DMS53 treated with DMSO at 0.1 percent for 48 hours (cell line): ENCODE measurements around the gene ENTR1.
A peak's percentile ranks its signal among the peaks of the same experiment; 100 is the strongest.

Source experiments
- DNase-seq: peaks from one replicate; lab custom pipeline; 2025; ENCODE audit not compliant: unreplicated experiment; lab: John Stamatoyannopoulos, UW

ENTR1 gene

DNA sequence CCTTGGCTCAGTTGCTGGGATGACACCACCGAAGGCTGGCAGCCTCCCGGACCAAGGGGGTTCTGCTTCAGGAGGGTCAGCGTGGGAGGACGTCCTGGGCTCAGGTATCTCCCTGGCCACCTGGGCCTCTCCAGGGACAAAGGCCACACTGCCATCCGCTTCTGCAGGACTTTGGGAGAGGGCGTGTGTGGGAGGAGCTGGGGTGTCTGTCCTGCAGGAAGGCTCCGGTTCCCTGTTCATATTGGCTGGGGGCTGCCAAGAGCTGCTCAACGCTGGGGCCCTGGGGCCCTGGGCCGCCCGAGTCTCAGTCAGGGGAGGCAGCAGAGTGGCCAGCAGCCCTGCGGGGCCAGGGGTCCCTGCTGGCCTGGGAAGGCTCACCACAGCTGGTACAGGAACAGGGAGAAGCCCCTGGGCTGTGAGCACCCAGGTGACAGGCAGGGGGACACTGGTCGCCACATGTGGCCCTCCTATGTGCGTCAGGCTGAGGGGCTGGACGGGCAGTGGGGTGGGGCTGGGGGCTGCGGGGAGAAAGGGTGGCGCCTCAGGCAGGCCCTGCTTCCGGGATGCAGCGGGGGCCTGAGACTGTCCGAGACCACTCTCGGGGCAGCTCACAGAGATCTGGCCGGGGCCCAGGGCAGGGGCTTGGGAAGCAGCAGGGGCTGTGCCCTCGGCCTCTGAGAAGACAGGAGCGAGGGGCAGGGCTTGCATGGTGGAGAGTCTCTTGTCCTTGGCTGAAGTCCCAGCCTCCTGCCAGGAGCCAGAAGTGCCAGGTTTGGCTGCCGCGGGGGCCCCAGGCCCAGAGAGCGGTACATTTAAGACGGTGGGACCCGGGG lies 32.0 kb downstream of the ENTR1 start:
- DNase-seq: no peak

DNA sequence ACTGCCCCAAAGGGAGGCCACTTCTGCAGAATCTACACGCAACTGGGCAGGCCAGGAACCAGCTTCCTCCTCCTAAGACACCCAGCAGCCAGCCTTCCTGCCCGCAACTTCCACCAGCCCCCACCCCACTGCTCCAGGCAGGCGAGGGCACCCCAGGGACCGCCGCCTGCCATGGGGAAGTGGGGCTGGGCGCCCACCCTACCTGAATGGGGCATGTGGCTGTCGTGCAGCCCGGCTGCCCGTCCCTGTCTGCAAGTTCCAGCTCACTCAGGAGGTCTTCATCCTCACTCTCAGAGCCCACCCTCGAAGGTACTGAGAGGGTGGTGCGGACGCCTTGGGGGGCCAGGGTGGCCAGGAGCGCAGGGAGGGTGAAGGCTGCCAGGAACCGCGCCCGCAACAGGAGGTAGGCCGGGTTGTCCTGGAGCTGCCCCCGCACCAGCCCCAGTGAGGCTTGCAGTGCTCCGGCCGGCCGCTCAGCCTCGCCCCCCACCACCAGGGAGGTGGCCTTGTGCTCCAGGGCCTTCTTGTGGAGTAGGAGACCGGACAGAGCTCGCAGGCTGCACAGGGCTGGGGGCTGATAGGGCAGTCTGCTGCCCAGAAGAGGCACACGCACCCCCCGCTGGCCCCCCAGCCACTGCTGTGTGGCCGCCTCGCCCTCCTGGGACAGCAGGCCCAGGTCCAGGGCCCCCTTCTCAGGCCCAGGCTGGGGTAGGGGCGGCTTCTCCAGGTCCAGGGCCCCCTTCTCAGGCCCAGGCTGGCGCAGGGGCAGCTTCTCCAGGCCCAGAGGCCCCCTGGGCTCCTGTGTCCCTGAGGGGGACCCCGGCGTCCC lies 32.9 kb downstream of the ENTR1 start:
- no peak for DNase-seq

DNA sequence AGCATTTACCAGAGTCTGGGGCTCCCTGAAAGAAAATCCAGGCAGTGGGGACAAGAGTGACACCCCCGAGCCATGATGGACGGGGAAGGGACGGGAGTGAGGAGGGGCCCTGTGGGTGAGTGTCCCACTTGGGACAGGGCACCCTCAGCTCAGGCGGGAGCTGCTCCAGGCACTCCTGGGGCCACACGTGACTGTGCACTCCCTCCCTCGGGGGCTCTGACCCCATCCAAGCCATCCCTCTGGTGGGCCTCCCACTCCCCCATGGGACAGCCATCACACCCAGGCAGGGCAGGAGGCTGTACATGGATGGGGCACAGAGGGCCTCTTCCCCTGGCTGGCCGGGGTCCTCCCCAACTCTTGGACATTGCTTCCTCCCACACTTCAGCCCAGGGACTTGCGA lies 34.0 kb downstream of the ENTR1 start:
- no peak for DNase-seq

DNA sequence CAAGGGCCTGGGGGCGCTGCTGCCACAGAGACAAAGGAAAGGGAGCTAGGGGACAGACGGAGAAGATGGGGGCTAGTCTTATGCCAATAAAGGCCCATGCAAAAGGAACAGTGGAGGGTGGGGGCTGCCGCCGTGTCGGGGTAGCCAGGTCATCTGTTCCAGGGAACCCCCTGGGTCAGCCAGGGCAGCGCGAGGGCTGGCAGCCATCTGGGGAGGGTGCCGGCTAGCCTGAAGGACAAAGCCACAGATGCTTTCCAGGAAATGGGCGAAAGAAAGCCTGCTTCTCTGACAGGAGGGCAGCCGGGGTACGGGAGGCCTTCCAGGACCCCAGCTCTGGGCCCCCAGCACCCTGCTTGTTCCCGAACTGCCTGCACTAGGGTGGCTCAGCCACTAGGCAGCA lies 35.3 kb downstream of the ENTR1 start:
- no peak for DNase-seq

DNA sequence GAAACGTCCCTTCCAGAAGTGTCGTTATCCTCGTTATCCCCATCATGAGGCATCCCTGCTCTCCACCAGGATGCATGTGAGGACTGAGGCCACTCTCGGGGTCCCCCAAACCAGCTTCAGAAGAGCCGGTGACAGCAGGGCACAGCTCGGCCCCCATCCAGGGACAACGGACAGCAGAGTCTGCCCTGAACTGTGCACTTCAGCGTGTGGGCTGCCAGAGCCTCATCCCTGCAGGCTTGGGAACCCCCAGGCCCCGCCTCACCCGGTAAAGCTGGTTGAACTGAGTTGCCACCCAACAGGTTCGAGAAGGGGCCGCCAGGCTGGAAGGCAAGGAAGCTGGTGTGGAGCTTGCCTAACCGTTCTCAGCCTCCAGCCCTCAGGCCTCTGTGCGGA lies 36.2 kb downstream of the ENTR1 start:
- DNase-seq: no peak

DNA sequence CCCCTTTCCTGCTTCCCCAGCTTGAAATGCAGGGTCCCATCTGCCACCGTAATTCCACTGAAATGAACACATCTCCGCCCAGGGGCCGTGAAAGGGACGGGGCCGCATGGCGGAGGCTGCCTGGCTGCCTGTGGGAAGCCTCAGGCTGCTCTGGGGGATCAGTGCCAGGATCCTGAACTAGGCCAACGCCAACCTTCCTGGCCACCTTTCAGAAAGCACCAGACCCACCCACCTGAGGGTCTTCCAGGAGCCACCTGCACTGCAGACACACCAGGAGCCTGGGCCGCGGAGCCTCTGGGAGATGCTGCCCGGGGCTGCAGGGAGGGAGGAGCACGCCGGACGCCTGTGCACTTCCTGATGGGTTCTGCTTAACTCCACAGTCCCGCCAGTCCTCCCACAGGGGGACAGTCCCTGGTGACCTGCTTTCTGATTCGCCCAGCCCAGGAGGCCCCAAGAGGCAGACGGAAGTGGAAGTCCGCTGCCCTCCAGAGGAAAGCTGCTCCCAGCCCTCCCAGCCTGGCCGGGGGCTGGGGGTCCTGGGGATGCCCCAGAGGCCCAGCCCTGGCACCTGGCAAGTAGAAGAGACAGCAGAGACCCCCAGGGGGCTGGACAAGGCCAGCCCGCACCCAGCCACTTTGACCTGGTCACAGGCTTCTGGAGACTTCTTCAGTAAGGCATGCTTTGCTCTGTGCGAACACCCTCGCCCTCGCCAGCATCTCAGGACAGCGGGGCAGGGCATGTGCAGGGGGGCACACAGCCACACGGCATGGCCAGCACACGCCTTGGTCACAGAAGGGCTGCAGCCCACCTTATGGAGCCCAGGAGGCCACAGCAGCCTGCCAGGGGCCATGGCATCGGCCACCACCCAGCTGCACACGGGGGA lies 36.9 kb downstream of the ENTR1 start, which contains the start of gene CARD9:
CARD9 (minus strand) TSS at position 370 of the 883 bp plus-strand sequence. CDS start 1,591 bp downstream, outside the sequence.
- DNase-seq: peak; percentile 38

DNA sequence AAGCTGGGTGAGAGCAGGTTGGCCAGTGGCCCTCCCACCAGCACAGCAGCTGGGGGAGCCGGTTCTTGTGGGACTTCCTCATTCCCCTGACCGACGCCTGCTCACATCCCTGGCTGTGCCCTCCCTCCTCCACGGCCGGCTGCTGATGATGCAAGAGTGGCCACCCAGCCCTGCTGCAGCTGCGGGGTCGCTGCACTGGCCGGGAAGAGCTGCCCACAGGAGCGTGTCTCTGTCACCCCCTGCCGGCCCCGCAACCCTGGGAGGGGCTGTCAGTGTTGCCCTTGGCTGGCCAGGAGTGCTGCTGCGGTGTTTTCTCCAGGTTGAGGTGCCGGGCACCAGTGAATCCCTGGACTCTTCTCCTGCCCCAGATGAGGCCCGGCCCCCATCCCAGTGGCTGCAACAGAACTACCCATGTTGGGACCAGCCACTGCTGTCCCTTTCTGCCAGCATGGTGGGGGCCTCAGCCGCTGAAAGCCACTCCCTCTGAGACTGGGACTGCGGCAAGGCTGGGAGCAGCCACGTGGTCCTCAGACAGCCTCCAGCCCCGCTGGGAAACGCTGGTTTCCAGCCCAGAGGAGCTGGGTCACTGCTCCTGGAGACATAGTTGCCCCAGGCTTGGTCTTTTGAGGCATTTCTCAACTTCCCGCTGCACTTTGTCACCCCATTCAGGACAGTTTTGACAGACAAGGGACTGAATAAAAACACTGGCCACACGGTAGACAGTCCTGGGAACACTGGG lies 37.7 kb downstream of the ENTR1 start:
- peak; percentile 58 for DNase-seq

DNA sequence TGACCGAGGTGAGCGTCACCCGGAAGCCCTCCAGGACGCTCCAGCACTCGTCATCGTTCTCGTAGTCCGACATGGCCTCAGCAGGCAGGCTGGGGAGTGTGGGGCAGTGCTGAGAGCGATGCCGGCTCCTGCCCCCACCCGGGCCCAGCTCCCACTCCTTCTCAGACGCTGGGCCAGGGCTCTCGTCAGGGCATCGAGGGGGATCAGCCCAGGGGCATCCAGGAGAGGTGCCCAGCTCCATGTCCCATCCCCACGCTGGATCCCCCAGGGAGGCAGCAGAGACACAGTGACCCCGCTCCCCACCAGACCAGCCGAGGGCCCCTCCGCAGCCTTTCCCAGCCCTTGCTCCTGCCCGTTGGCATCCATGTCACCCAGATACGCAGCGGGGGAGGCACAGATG lies 38.4 kb downstream of the ENTR1 start:
- DNase-seq: no peak

DNA sequence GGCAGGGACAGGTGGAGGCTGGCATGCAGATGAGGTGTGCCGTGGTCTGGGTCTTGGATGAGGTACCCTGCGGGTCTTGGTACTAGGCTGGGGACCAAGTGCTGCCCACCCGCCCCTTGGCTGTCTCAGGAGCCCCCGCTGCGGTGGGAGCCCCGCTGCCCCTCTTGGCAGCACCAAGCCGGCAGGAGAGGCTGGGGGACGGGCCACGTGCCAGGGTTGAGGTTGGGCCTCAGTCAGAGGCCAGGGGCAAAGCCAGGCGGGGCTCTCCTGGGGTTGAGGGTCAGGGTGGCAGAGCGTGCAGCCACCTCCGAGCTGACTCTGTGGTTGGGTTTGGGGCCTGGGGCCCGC lies 38.9 kb downstream of the ENTR1 start:
- no peak for DNase-seq

DNA sequence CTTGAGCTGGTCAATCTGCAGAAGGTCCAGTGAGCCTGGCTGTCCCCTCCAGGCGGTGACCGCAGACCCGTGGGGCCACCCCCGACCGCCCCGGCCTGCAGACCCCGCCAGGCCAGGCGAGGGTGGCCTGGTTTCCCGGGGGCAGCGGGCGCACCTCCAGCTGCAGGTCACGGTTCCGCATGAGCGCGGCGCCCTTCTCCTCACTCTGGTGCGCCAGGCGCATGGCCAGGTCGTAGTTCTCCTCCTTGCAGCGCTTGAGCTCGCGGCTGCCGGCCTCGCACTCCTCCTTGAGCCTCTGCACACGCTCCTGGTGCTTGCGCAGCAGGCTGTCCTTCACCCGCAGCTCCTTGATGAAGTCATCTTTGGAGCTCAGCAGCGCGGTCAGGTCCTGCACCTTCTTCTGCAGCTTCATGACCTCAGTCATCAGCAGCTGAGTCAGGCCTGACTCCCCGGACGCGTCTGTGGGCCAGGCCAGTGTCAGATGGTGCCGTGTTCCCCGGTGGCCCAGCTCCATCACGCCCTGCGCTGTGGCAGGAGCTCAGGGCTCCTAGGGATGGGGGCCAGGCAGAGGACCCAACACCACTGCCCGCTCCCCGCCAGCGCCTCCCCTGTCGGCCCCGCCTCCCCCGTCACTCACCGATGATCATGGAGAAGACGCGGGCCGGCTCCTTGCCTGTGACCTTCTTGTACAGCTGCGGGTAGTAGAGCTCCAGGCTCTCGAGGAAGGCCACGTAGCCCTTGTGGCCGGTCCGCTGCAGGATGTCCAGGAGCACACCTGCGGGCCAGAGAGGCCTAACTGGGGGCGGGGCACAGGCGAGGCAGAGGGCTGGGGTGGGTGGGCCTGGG lies 39.5 kb downstream of the ENTR1 start:
- DNase-seq: no peak

DNA sequence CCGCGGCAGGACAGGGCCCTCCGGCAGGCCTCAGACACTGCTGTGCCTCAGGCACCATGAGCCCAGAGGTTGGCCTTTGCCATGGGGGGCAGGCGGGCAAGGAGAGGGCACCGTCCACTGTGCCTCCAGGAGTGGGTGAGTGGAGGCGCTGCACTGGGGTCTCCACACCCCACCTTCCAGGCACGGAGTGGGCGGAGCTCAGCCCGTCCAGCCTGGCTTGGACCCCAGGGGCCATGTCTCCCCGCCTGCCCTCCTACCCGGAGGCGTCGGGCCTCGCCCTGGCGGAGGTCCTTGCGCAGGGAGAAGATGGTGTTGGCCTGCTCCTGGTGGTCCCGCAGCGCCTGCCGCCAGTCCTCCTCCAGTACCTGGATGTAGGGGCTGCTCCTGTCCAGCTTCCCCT lies 40.4 kb downstream of the ENTR1 start:
- DNase-seq: no peak

DNA sequence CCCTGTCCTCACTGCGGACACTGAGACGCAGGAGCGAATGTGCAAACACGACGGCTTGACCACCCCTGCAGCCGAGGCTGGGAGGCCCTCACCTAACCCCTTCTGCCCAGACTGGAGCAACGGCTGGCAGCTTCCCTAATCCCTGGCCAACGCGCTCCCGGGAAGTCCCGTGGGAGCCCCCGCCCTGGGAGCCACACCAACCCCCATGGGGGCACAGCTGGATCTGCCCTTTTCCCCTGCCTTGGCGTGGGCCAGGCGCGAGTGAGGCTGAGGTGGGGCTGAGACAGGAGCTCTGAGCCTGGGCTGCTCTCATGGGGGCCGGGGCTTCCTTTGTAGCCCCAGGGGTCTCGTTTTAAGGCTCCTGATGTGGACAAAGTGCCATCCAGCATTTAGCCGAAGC lies 42.2 kb downstream of the ENTR1 start:
- no peak for DNase-seq

DNA sequence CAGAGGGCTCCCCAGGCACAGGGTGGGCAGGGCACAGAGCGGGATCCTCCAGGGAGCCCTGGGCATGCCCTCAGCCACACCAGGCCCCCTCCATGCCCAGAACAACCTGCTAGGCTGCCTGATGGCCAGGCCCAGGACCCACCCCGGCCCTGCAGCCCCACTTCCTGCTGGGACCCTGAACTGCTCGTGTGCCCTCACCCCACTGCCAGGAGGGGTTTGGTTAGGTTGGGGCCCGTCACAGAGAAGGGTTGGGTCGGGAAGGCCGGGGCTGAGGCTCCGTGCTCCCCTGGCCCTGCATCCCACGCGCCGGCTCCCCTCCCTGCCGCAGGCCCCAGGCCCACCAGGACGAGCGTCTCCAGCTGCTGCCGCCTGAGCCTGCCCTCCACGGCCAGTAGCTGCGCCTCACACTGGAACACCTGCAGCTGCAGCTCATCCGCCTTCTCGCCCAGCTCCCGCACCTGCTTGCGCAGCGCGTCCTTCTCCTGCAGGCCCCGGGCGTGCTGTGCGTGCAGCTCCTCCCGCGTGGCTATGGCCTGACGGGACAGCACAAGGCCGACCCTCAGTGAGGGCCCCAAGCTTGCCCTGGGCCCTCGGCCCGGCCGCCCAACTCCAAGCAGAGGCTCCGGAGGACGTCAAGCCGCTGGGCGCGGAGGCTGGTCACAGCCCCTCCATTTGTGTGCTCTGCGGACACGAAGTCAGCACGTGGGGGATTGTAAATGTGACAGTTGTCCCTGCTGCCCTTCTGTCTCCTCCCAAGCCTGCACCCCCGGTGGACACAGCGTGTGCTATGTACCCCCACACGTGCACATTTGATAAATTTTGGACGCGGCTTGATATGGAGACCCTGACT lies 42.9 kb downstream of the ENTR1 start:
- no peak for DNase-seq

DNA sequence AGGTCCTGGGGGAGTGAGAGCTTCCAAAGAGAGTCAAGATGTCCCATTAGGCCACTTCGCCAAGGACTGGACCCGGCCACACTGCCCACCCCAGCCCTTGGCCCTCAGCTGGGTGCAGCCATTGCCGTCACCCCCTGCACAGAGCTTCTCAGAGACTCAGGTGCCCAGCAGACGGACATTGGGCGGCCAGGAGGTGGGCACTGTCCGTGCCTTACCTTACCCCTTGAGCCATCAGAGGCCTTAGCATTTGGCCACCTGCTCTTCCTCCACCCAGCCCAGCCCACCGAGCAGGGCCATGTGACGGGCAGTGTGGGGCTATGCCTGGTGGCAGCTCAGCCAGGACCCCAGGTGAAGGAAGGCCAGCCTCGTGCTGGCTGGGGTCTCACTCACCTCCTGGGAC lies 43.6 kb downstream of the ENTR1 start:
- DNase-seq: no peak

DNA sequence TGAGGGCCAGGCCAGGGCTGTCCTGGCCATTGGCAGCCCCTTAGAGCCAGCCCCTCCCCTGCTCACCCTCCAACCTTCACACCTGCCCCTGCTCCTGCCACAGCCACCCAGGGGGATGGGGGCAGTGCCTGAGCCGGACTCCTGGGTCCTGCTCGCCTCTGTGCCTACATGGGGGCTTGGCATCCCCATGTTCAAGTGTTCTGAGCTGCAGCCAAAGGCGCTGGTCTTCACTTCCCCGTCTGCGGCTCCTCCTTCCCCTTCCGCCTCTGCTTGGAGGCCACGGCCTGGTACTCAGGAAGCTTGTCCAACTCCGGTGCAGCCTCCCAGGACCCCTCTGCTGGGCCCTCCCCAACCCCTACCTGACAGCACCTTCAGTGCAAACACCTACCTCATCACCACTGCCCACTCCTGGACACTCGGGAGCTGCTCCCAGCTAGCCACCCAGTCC lies 44.6 kb downstream of the ENTR1 start:
- DNase-seq: no peak

DNA sequence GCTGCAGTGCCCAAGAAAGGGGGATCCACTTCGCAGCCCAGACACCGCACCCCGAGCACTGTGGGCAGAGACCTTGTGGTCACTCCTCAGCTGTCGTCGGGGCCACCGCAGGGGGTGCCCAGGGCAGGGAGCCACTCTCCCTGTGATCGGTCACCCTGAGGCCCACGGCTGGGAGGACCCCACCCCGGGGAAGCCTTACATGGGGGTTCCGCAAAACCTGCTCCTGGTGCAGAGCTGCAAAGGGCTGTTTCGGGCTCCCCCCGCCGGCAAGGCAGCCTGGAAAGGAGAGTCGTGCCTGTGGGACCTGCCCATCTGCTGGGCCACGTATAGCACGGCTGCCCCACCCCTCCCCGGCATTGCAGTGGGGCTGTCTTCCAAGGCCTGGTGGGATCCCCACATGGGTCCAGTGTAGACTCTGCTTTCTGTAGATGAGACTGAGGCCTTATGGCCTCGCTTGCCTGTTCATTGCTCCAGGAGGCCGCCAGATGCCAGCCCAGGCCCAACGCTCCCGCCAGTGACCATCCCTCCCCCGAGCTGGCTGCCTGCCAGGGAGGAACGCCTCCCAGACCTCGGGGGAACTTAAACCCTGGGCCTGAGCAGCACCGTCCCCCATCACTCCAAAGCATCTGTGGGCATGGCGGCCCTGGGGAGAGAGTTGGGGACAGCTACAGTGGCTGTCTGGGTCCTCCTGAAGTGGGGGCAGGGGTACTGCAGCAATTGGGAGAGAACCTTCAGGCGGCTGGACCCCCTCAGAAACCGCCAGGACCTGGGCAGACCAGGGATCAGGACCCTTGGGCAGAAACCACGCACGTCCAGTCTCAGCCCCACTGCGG lies 45.3 kb downstream of the ENTR1 start:
- DNase-seq: no peak

DNA sequence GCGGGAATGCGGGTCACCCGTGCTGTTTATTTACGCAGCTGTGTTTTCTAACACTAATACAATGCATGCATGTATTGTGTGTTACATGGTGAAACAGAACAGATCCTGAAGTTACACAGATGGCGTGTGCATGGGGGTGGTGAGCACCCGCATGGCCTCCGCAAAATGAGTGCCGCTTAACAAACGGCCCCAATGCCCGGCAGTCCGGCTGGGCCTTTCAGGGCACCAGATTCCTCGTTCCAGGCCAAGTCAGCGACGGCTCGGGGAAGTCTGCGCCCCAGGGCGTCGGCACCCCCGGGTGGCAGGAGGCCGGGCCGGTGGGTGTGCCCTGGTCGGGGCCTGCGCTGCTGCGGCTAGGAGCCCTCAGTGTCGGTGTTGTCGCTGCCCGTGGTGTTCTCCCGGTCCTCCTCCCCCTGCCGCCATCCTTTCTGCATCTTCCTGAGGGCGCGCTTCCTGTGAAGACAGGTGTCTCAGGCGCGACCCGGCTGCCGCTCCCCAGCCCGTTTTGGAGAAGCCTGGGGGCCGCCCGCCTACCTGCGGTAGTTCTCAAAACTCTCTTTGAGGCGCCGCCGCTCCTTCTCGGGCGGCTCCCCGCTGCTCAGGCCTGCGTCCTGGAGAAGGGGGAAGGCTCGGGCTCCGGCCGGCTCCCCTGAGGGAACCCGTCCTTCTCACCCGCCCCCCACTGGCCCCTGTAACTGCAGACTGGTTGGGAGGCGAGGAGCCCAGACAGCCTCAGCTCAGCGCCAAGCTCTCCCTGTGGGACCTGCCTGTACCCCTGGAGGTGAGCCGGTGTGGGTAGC lies 46.3 kb downstream of the ENTR1 start:
- no peak for DNase-seq
